BE2C (cell line): Measurements from ENCODE around the gene CRHR1.

ENCODE experiments used
- DNase-seq: peaks from one replicate; pipeline ENCODE4 v3.0.0-alpha.2; 2020
- H3K27me3 ChIP-seq: fragments of 250-450 bp; sonication (Bioruptor Pico); 2 replicates; pipeline ENCODE4 v1.5.1; 2020; ENCODE audit warnings: mild to moderate bottlenecking
- H3K36me3 ChIP-seq: fragments of 250-450 bp; sonication (Bioruptor Pico); 2 replicates; pipeline ENCODE4 v1.5.1; 2020; ENCODE audit warnings: mild to moderate bottlenecking
- H3K4me1 ChIP-seq: fragments of 250-450 bp; sonication (Bioruptor Pico); 2 replicates; pipeline ENCODE4 v1.5.1; 2020
- H3K4me3 ChIP-seq: 2 replicates; pipeline ENCODE4 v1.5.1; 2011; ENCODE audit warnings: low read depth, low read length
- H3K9me3 ChIP-seq: fragments of 250-450 bp; sonication (Bioruptor Pico); 2 replicates; pipeline ENCODE4 v1.5.1; 2020
- CTCF ChIP-seq: IDR thresholded peaks from 2 replicates; pipeline ENCODE4 v1.5.1; 2012; ENCODE audit warnings: mild to moderate bottlenecking, low read depth, low read length

CRHR1 gene

GRCh38 chr17:45838751-45839295 lies 54.7 kb downstream of the CRHR1 start:
- Histone ChIP-seq H3K36me3 (no peaks in the 10 kb centered on the region), H3K4me1 (no peaks in the 10 kb centered on the region), H3K9me3 (no peaks in the 10 kb centered on the region), H3K4me3 (no peak overlapping the region), H3K27me3 (no peaks in the 10 kb centered on the region)
- TF ChIP-seq CTCF = no peak
- no peak for DNase-seq

GRCh38 chr17:45839442-45839841 lies 55.3 kb downstream of the CRHR1 start:
- TF ChIP-seq CTCF = no peak
- H3K4me1 ChIP-seq = no peaks in the 10 kb centered on the region
- DNase-seq = no peak
- H3K9me3 ChIP-seq = no peaks in the 10 kb centered on the region
- no peak overlapping the region for H3K4me3 ChIP-seq
- H3K27me3 ChIP-seq = no peaks in the 10 kb centered on the region
- H3K36me3 ChIP-seq = no peaks in the 10 kb centered on the region

GRCh38 chr17:45841186-45841585 lies 57.1 kb downstream of the CRHR1 start:
- Histone ChIP-seq H3K9me3 (no peaks in the 10 kb centered on the region), H3K27me3 (no peaks in the 10 kb centered on the region), H3K4me3 (no peak overlapping the region), H3K36me3 (no peaks in the 10 kb centered on the region), H3K4me1 (no peaks in the 10 kb centered on the region)
- TF ChIP-seq CTCF = no peak
- no peak for DNase-seq

GRCh38 chr17:45841883-45842525 lies 57.9 kb downstream of the CRHR1 start:
- no peak for TF ChIP-seq CTCF
- Histone ChIP-seq H3K27me3 (no peaks in the 10 kb centered on the region), H3K9me3 (no peaks in the 10 kb centered on the region), H3K4me3 (no peak overlapping the region), H3K4me1 (no peaks in the 10 kb centered on the region), H3K36me3 (no peaks in the 10 kb centered on the region)
- DNase-seq = no peak

- Histone ChIP-seq H3K9me3 (no peaks in the 10 kb centered on the region), H3K4me3 (no peak overlapping the region), H3K27me3 (no peaks in the 10 kb centered on the region), H3K36me3 (no peaks in the 10 kb centered on the region), H3K4me1 (no peaks in the 10 kb centered on the region)
- no peak for TF ChIP-seq CTCF
- DNase-seq = no peak
Measured at GRCh38 chr17:45843722-45844121, 59.6 kb downstream of the CRHR1 start.

- no peaks in the 10 kb centered on the region for H3K9me3 ChIP-seq
- H3K27me3 ChIP-seq = no peaks in the 10 kb centered on the region
- H3K36me3 ChIP-seq = no peaks in the 10 kb centered on the region
Measured at GRCh38 chr17:45844695-45845375, 60.7 kb downstream of the CRHR1 start, which contains the start of gene SPPL2C. Gene SPPL2C (plus strand): TSS chr17:45844881. CDS start chr17:45844907, 26 bp downstream.

More at GRCh38 chr17:45844695-45845375, 60.7 kb downstream of the CRHR1 start, which contains the start of gene SPPL2C:
- DNase-seq = no peak
- no peak for TF ChIP-seq CTCF
- Histone ChIP-seq H3K4me3 (no peak within 1 kb of the TSS), H3K4me1 (no peaks in the 10 kb centered on the region)
